Neural cell (in vitro differentiated cells): ENCODE data around the gene STX16.

Experiments
- CTCF ChIP-seq: fragments of 450-650 bp; IDR thresholded peaks from 2 replicates; pipeline ENCODE4 v1.5.1; 2014; ENCODE audit warnings: antibody characterized with exemption, mild to moderate bottlenecking, moderate library complexity; ENCODE audit not compliant: poor library complexity, severe bottlenecking
- EP300 ChIP-seq: fragments of 450-650 bp; conservative IDR thresholded peaks from 2 replicates; pipeline ENCODE4 v1.6.1; 2014; ENCODE audit warnings: antibody characterized with exemption, mild to moderate bottlenecking, moderate library complexity; ENCODE audit not compliant: poor library complexity, severe bottlenecking
- EZH2 ChIP-seq: fragments of 200-600, 300-800 bp; shearing (Covaris generic), sonication (generic); IDR thresholded peaks from 2 replicates; pipeline ENCODE4 v1.6.1; 2014; ENCODE audit warnings: antibody characterized with exemption, low read length, borderline replicate concordance, mild to moderate bottlenecking; ENCODE audit not compliant: insufficient read depth, poor library complexity, severe bottlenecking
- REST ChIP-seq: IDR thresholded peaks from 2 replicates; pipeline ENCODE4 v1.6.1; 2012; ENCODE audit warnings: borderline replicate concordance

- TF ChIP-seq EP300 (no peak), CTCF (no peak), EZH2 (no peak), REST (no peak)
Observed at GRCh38 chr20:58675641-58676040, 24.6 kb downstream of the STX16 start.
